Mammary epithelial cell (primary cell): ENCODE results near the gene DTX3.

ENCODE experiments used
- CTCF ChIP-seq, 2 donors: IDR thresholded peaks in 1 of 2; conservative IDR thresholded peaks in 1 of 2; 2 replicates each; pipeline ENCODE4 v1.5.1; 2011 to 2012; ENCODE audit warnings: inconsistent platforms in 2 of 2, low read length in 2 of 2, mild to moderate bottlenecking in 2 of 2, control low read depth in 1 of 2, low read depth in 1 of 2; ENCODE audit not compliant: insufficient read depth in 1 of 2; ENCODE audit errors: extremely low read depth in 1 of 2
- EZH2 ChIP-seq: IDR thresholded peaks from 2 replicates; pipeline ENCODE4 v1.6.1; 2012; ENCODE audit warnings: low read length, inconsistent platforms, borderline replicate concordance

GRCh38 chr12:57628280-57629191, 23.9 kb downstream of the DTX3 start:
- TF ChIP-seq CTCF (conservative IDR thresholded peaks at IDR 0.05 in 1 of 2, IDR thresholded peaks at IDR 0.05 in 1 of 2; ENCODE audit: extremely low read depth in 1 of 2, insufficient read depth in 1 of 2, low read depth in 1 of 2, low read length in 2 of 2) (no peak), EZH2 (no peak)
